Measurements from ENCODE around the gene TMEM171.

The TMEM171 gene

DNA sequence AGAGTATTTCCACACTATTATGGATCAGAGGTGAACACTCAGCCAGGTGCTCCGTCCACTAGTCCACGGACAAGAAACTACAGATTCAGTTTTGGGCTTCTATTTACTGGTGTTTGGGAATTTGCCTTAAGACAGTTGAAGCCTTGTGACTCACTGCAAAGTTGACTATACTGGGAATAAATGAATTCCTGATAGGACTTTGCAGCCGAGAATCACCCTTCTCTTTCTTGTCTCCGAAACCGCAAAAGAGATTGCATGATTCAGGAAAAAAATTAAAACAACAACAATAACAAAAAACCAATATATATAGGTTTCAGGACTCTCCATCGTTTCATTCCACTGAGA lies 716 bp downstream of the TMEM171 start:
- DNase-seq (ENCODE audit: extremely low read depth, insufficient read length): no peak
- TF ChIP-seq, protein P1, sequence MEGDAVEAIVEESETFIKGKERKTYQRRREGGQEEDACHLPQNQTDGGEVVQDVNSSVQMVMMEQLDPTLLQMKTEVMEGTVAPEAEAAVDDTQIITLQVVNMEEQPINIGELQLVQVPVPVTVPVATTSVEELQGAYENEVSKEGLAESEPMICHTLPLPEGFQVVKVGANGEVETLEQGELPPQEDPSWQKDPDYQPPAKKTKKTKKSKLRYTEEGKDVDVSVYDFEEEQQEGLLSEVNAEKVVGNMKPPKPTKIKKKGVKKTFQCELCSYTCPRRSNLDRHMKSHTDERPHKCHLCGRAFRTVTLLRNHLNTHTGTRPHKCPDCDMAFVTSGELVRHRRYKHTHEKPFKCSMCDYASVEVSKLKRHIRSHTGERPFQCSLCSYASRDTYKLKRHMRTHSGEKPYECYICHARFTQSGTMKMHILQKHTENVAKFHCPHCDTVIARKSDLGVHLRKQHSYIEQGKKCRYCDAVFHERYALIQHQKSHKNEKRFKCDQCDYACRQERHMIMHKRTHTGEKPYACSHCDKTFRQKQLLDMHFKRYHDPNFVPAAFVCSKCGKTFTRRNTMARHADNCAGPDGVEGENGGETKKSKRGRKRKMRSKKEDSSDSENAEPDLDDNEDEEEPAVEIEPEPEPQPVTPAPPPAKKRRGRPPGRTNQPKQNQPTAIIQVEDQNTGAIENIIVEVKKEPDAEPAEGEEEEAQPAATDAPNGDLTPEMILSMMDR (IDR thresholded peaks at IDR 0.05; ENCODE audit: insufficient read depth, low read length, poor library complexity, severe bottlenecking): no peak
- Histone ChIP-seq H3K4me3 (replicated peaks; ENCODE audit: low read depth, low read length) (no peak overlapping the region), H3K36me3 (ENCODE audit: control insufficient read depth, insufficient read depth, low read length) (no peaks in the 10 kb centered on the region), H3K27me3 (replicated peaks; ENCODE audit: control insufficient read depth, insufficient read depth, low read length) (no peaks in the 10 kb centered on the region; the same call in 1 of the 2 replicates)

DNA sequence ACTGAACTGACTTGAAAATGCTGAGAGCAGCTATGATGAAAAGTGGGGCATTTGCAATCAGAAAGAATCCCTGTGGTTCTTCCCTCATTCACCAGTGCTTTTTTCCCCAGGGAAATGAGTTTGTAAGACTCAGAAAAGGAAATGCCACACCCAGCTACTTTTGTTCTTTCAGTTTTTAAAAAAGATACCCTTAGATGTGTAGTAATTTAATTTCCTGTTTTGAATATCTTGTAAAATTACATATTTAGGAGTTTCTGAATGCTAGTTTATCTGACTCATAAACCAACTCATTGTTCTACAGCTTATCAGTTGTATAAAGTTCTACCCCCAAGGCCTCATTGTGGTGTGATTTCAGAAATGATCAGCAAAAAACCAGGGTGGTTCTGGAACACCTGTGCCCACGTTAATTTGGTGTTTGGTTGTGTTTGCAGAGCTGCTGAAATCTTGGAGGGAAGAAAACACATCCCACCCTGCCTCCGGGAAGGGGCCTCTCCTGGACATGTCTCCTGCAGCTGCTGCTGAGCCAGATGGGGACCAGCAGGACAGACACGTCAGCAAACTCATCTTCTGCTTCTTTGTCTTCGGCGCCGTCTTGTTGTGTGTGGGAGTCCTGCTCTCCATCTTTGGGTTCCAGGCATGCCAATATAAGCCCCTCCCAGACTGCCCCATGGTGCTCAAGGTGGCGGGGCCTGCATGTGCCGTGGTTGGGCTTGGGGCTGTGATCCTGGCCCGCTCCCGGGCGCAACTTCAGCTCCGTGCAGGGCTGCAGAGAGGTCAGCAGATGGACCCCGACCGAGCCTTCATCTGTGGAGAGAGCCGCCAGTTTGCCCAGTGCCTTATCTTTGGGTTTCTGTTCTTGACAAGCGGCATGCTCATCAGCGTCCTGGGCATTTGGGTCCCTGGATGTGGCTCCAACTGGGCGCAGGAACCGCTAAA lies 2.8 kb downstream of the TMEM171 start:
- no peak for DNase-seq (ENCODE audit: extremely low read depth, insufficient read length)
- no peaks in the 10 kb centered on the region for H3K36me3 ChIP-seq (ENCODE audit: control insufficient read depth, insufficient read depth, low read length)
- H3K27me3 ChIP-seq (replicated peaks; ENCODE audit: control insufficient read depth, insufficient read depth, low read length): no peaks in the 10 kb centered on the region; the same call in 1 of the 2 replicates
- TF ChIP-seq, protein P1 (IDR thresholded peaks at IDR 0.05; ENCODE audit: insufficient read depth, low read length, poor library complexity, severe bottlenecking): no peak
- H3K4me3 ChIP-seq (replicated peaks; ENCODE audit: low read depth, low read length): no peak overlapping the region

DNA sequence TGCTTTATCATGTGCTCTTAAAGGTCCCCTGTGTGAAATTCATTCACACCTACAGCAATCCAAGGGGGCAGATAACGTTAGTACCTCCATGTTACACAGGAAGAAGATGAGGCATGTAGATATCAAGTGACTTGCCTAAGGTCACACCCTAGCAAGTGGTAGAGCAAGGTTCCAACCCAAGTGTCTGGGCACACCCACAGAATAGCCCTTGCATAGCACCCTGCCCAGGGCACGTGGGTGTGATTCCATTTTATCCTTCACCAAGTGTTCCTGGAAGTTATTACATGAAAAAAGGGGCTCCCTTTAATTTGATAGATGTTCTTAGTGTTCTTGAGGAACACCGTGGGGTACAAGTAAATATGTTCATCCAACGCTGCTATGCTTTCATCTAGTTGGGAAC lies 4.9 kb downstream of the TMEM171 start:
- Histone ChIP-seq H3K36me3 (ENCODE audit: control insufficient read depth, insufficient read depth, low read length) (no peaks in the 10 kb centered on the region), H3K4me3 (replicated peaks; ENCODE audit: low read depth, low read length) (no peak overlapping the region), H3K27me3 (replicated peaks; ENCODE audit: control insufficient read depth, insufficient read depth, low read length) (no peaks in the 10 kb centered on the region; the same call in 1 of the 2 replicates)
- TF ChIP-seq, protein P1 (IDR thresholded peaks at IDR 0.05; ENCODE audit: insufficient read depth, low read length, poor library complexity, severe bottlenecking): no peak
- no peak for DNase-seq (ENCODE audit: extremely low read depth, insufficient read length)

DNA sequence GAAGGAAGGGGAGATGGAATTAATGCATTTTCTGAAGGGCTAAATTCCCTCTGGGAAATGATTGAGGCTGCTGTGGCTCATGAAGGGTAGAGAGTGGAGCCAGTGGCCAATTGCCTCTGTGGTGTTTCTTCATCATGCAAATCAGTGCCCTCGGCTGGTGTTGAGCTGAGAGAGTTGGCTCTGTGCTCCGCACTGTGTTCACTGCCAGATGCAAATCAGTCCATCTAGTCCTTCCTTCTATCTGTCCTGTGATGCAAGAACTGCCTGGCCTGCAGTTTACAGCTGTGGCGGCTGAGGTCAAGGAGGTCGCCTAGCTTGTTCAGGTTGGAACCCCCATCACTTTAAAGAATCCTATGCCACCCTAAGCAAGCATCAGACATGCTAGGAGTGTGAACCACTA lies 6.0 kb downstream of the TMEM171 start:
- Histone ChIP-seq H3K4me3 (replicated peaks; ENCODE audit: low read depth, low read length) (no peak overlapping the region), H3K36me3 (ENCODE audit: control insufficient read depth, insufficient read depth, low read length) (no peaks in the 10 kb centered on the region), H3K27me3 (replicated peaks; ENCODE audit: control insufficient read depth, insufficient read depth, low read length) (no peaks in the 10 kb centered on the region)
- TF ChIP-seq, protein P1 (IDR thresholded peaks at IDR 0.05; ENCODE audit: insufficient read depth, low read length, poor library complexity, severe bottlenecking): no peak
- DNase-seq (ENCODE audit: extremely low read depth, insufficient read length): no peak

DNA sequence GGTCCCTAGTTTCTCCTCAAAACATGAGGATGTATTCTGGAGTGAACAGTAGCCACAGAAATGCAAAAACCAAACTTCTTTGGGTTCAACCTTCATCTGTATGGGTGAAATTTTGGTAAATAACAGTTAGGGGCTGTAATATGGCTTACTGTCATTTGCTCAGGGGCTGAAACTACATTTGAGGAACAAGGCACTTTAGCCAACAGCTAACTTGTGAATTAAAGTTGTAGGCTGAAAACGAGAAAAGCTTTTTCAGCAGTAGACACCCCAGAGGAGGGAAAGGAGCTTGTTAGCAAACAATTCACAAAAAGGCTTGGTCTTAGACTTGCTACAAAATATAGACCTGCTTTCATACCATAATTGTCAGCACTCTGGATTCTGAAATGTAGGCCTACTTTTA lies 6.6 kb downstream of the TMEM171 start:
- no peaks in the 10 kb centered on the region for H3K27me3 ChIP-seq (replicated peaks; ENCODE audit: control insufficient read depth, insufficient read depth, low read length)
- H3K4me3 ChIP-seq (replicated peaks; ENCODE audit: low read depth, low read length): no peak overlapping the region
- no peaks in the 10 kb centered on the region for H3K36me3 ChIP-seq (ENCODE audit: control insufficient read depth, insufficient read depth, low read length)
- TF ChIP-seq, protein P1 (IDR thresholded peaks at IDR 0.05; ENCODE audit: insufficient read depth, low read length, poor library complexity, severe bottlenecking): no peak
- no peak for DNase-seq (ENCODE audit: extremely low read depth, insufficient read length)
